T47D (cell line): ENCODE measurements around the gene CHD6.

Experiments
- DNase-seq, 2 experiments: peaks; one replicate each; pipeline versions ENCODE4 v3.0.0 to v3.0.0-alpha.2; 2011 to 2012; ENCODE audit warnings: low read depth in 1 of 2, low spot score in 1 of 2
- JUND ChIP-seq: IDR thresholded peaks from 2 replicates; pipeline ENCODE4 v1.6.1; 2012; ENCODE audit warnings: low read depth
- in situ Hi-C: cut with HindIII; loops from 2 replicates; pipeline ENCODE4 v1.10.0; 2016; ENCODE audit warnings: low sequenced_read_pairs, low pct_unique_long_range_greater_than_20kb

Gene CHD6

GRCh38 chr20:41497186-41497895 is 120.8 kb downstream of the CHD6 start:
- DNase-seq, result no peak
- in situ Hi-C loops, result no loop called here
- no peak for TF ChIP-seq JUND

DNA sequence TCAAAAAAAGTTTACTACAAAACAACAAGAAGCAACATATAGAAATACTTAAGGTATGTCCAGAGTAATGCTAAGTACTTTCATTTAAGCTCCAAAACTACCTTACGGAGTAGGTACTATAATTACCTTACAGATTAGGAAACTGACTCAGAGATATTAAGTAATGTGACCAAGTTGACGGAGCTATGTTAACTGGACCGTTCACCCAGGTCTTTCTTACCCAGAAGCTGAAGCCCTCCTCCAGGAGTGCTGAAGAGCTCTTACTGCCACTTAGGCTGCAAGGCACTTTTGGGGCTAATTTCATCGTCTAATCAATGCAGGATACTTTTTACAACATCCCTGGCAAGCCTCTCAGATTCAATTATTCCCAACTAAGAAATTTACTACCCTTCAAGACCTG is 123.7 kb downstream of the CHD6 start:
- no peak for DNase-seq
- in situ Hi-C loops, result no loop called here
- no peak for TF ChIP-seq JUND

- TF ChIP-seq JUND, result no peak
- DNase-seq, result no peak
- in situ Hi-C loops, result no loop called here
These were observed 134.6 kb downstream of the CHD6 start for GRCh38 chr20:41483553-41483930.

DNA sequence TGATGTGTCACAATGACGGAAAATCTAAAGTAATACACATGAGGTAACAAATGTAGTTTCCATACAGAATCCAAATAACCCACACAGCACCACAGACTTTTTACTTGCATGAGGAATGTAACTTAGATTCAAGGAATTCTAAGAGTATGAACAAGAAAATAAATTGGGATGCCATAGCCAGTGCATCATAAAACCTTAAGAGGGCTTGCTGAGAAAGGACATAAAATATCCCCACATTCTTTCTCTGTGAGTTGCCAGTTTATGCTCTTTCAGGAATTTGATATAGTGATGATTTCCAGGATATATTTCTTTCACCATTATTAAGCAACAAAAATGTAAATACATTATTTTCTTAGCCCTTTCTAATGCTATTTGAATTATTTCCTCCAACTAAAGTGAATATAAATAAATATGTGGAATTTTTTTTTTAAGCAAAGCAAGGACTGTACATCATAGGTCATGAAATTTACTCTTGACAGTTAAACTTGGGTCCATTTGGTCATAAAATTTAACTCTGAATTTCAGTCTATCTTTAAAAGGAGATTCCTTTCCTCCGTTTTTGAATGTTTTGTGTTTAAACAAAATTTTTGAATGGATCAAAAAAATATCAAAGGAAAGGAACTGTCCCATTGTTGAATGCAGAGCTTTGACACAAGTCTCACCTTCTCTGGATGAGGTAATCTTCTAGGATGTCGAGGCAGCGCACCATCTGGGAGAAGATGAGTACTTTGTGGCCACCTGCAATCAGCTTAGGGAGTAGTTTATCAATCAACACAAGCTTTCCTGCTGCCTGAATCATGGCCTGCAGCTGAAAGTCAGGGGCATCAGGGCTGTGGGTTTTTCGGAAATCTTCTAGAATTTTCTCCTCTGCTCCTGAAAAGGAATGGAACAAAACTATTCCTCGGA is 135.3 kb downstream of the CHD6 start:
- in situ Hi-C loops, result no loop called here
- no peak for TF ChIP-seq JUND
- DNase-seq, result no peak

- in situ Hi-C loops, result no loop called here
- no peak for TF ChIP-seq JUND
- DNase-seq, result no peak
These were observed 138.0 kb downstream of the CHD6 start for GRCh38 chr20:41480054-41480770.

DNA sequence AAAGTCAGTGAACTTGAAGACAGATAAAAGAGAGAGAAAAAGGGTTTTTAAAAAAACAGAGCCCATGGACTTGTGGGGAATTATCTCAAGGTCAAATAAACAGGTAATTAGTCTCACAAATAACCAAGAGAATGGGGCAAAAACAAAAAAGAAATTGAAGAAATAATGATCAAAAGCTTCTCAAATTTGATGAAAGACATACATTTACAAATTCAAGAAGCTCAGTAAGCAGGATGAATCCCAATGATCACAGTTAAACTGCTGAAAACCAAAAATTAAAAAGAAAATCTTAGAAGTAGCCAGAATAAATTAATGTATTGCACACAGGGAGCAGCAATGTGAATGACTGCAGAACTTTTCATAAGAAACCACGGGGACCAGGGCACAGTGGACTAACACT is 139.1 kb downstream of the CHD6 start:
- DNase-seq, result no peak
- in situ Hi-C loops, result no loop called here
- TF ChIP-seq JUND, result no peak

DNA sequence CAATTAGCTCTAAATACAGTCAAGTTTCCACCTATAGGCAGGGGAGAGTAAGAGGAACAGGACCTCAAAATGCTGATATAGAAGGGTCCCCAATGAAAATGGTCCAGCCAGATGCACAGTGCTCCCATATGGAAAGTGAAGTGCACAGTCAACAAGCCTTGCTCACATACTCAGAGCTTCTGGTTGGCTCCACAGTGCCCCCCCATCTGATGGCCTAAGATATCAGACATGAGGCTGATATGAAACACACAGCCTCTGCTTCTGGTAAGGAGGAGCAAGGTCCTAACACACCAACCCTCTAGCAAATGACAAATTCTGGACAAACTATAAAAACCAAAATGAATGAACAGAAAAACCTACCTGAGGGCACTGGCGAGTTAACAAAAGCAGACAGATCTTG is 140.2 kb downstream of the CHD6 start:
- TF ChIP-seq JUND, result no peak
- in situ Hi-C loops, result no loop called here
- no peak for DNase-seq

GRCh38 chr20:41476446-41476845 is 141.7 kb downstream of the CHD6 start:
- DNase-seq, result no peak
- in situ Hi-C loops, result no loop called here
- TF ChIP-seq JUND, result no peak

DNA sequence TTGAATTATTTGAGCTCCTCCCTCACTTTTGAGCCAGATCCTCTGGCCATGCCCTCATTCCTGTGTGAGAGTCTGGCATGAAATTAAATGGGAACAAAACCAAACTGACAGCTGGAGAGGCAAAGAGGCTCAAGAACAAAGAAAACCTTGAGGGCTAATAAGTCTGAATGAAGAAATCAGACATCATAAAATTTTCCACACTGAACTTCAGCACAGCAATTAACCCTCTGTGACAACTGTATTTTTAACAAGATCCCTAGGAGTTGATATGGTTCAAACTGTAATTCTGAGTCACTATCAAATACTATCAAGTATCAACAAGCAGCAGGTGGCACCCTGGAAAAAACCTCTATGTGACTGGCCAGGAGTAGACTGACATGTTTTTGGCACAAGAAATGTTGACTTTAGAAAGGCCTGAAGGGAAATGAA is 142.2 kb downstream of the CHD6 start:
- in situ Hi-C loops, result no loop called here
- TF ChIP-seq JUND, result no peak
- DNase-seq, result peak in 1 of 2 experiments; percentile 47

DNA sequence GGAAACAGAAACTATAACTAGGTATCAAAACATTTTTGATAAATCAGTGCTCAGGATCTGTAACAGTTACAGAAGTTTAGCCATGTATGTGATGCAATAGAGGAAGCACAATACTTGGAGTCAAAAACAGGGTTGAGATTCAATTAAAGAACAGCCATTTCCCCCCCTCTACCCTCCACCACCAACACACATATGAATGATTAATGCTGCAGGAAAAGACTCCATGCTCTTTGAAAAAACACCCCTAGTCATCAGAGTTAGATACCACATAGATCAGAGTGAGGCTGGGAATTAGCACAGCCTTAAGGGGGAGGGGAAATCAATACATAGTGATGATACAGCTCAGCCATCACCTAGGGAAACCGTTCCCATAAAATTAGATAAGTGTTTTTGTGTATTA is 142.7 kb downstream of the CHD6 start:
- DNase-seq, result no peak
- TF ChIP-seq JUND, result no peak
- in situ Hi-C loops, result no loop called here

DNA sequence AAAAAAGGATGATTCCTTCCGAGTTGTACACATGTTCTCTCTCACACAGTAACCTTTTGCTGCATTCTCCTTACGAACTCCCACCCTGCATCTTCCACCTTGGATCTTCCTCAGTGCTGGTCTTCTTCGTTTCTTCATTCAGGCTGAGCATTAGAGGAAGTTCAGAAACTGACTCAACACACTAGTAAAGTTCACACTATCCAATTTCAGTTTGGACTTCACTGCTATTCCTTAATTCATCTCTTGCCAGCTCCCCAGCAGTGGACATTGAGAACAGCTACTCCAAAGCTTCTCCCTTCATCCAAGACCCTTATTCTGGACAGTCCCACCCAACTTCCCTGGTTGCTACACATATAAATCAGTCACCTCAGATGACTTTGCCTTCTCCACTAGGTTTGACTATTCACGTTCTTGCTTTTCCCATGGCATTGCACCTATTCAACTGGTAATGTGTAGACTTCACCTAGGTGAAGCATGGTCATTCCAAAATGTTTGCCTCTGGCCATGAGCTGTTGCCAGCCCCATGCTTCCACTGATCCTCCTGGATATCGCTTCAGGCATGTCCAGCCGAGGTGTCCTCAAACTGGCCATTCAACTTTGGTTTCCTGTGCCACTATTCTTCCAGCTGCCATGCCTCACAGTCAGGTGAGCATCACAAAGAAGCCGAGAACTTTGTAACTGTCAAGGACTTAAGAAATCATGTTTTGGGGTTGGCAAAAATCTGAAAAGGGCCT is 147.6 kb downstream of the CHD6 start:
- in situ Hi-C loops, result no loop called here
- peak in 1 of 2 experiments; percentile 20 for DNase-seq
- TF ChIP-seq JUND, result no peak

DNA sequence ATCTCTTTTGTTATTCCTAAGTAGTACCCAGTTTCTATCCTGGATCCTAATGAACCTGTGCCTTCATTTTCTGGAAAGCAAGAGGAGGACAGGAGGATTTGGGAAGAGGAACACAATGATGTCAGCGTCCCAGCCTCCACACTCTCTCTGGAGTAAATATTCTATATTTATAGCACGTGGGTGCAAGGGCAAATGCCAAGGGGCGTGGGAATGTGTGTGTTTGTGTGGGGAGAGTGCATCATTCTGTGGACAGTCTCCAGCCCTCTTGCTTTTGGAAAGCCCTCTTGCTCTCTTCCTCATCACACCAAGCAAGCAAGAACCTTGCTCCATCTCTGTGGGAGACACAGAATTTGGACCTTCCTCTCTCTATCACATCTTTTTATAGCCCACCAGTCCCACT is 148.3 kb downstream of the CHD6 start:
- TF ChIP-seq JUND, result no peak
- in situ Hi-C loops, result no loop called here

More for the DNA sequence above, 148.3 kb downstream of the CHD6 start:
- no peak for DNase-seq
